Measurements from ENCODE around the gene JAG2. TPM values are rescaled to one million over a fixed set of nuclear protein-coding genes. Genes with fewer than 3 reads are reported as not detected.

The JAG2 gene
- polyA plus RNA-seq, 3 donors: 8.1 to 10.1 (median 8.9) TPM

DNA sequence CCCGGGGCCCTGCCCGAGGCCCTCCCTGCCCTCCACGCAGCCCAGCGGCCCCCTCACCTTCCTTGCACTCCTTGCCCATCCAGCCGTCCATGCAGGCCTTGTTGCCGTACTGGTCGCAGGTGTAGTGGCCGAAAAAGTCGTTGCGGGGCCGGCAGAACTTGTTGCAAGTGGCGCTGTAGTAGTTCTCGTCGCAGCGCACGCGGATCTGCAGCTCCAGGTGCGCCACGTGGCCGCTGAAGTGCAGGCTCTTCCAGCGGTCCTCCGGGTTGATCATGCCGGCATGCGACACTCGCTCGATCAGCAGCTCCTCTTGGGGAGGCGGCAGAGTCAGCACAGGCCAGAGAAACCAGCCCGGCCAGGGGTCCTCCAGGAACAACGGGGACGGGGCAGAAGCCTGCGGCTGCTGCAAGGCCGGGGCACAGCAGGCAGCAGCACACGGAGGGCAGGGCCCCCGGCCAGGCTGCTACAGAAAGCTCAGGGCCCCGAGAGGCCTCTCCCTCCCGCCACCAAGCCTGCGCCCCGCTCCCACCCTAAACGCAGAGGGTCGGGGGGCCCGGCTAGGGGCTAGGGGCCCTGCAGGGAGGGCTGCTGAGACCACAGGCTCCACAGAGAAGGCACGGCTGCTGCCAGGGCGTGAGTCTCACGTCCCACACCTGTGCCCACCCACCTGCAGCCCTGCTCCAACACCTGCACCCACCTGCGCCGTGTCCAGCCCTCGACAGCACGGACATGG, 12.7 kb downstream of the JAG2 start:
- no peak for DNase-seq (ENCODE audit: extremely low read depth in 1 of 11, low read depth in 9 of 11, low spot score in 4 of 11)

DNA sequence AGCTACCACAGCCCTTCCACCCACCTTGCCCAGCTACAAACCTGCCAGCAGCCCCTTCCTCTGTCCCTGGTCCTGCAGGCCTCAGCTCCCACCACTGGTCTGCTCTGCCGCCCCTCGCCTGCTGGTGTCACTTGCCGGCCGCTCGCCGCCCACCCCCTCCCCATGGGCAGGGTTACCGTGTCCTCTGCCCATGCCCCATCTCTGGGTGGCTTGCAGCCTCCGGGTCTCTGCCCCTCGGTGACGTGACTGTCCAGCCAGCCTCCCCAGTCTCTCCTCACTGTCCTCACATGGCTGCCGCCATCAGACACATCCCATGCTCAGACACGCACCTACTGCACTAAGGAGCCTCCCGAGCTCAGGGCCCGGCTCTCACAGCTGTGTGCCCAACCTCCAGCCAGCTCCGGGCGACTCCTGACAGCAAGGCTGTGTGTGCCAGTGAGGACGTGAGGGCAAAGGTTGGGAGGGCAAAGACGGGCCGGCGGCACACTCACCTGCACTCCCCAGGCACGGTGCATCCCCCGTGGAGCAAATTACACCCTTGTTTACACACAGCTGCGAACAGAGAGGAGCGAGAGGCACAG, 13.4 kb downstream of the JAG2 start:
- DNase-seq (ENCODE audit: extremely low read depth in 1 of 11, low read depth in 9 of 11, low spot score in 4 of 11): no peak

DNA sequence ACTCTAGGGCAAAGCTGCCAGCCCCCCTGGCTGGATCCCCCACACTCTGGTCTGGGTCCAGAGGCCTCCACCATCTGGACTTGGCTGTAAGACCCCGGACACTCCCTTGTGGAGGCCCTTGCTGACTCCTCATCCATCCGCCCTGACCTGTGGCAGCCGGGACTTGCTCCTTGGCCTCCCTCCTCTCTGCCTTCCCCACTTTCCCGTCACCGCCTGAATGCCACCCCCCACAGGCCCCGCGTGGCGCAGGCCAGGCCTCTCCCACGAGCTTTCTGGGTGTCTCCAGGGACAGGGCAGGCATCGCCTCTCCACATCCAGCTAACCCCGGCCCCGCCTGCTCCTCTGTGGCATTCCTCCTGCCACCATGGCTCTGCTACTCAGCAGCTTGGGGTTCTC, 14.1 kb downstream of the JAG2 start:
- DNase-seq (ENCODE audit: extremely low read depth in 1 of 11, low read depth in 9 of 11, low spot score in 4 of 11): no peak

DNA sequence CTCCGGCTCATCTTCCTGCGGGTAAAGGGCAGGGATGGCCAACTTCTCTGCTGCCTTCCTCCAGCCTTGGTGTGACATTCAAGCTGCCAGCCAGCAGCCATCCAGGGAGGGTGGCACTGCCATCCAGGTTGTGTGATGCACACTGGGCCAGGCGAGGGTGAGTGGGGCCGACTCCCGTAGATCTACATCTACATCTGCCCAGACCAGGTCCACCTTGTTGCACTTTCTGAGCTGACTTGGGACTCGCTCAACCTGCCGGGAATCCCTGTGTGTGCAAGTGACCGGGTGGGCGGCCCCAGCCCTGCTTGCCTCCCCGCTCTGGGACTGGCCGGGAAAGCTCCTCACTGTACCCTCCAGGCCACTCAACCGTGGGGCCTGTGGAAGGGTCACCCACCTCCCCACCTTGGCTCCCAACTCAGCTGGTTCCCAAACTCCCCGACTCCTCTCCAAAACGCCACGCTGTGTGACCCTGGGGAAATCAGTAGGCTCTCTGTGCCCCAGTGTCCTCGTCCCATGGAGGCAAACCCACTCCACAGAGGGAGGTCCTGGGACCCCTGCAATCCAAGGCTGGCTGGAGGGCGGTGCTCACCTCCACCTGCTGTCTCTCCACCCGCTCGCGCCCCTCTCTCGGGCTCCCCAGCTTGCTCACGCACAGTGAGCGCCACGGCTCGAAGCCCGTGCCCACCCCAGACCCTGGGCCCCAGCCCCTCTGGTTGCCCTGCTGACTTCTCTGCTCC, 14.7 kb downstream of the JAG2 start:
- no peak for DNase-seq (ENCODE audit: extremely low read depth in 1 of 11, low read depth in 9 of 11, low spot score in 4 of 11)

DNA sequence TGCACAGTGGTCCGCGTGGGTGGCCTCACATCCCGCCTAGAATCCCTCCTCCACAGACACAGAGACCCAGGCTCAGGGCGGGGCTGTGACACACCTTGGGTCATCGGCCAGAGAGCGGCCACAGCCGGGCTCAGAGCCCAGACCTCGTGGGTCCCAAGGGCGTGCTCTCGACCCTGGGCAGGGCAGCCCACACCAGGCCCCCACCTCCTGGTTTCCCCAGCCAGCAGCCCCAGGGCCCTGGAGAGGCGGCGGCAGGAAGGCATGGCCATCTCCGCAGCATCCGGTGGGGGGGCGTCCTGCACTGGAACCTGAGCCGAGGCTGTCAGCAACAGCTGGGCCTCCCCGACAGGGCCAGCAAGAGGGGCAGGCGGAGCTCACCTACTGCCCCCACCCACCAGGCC, 15.2 kb downstream of the JAG2 start:
- DNase-seq (ENCODE audit: extremely low read depth in 1 of 11, low read depth in 9 of 11, low spot score in 4 of 11): no peak

DNA sequence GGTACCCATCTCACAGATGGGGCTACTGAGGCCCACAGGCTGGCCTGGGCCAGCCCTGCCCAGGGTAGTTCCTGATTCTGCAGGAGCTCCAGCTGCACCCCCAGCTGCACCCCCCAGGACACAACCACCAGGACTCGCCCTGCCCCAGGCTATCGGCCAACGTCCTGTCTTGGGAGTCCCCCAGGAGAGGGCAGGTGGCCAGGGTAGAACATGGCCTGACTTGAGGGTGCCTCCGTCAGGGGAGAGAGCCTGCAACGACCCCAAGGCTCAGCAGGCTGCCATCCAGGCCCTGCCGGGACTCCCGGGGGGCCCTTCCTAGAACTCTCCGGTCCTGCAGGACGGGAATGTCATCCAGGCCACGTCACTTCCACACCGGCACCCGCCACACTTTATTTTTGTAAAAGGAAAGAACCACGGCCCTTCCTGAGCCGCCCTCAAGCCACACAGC, 15.8 kb downstream of the JAG2 start:
- no peak for DNase-seq (ENCODE audit: extremely low read depth in 1 of 11, low read depth in 9 of 11, low spot score in 4 of 11)

DNA sequence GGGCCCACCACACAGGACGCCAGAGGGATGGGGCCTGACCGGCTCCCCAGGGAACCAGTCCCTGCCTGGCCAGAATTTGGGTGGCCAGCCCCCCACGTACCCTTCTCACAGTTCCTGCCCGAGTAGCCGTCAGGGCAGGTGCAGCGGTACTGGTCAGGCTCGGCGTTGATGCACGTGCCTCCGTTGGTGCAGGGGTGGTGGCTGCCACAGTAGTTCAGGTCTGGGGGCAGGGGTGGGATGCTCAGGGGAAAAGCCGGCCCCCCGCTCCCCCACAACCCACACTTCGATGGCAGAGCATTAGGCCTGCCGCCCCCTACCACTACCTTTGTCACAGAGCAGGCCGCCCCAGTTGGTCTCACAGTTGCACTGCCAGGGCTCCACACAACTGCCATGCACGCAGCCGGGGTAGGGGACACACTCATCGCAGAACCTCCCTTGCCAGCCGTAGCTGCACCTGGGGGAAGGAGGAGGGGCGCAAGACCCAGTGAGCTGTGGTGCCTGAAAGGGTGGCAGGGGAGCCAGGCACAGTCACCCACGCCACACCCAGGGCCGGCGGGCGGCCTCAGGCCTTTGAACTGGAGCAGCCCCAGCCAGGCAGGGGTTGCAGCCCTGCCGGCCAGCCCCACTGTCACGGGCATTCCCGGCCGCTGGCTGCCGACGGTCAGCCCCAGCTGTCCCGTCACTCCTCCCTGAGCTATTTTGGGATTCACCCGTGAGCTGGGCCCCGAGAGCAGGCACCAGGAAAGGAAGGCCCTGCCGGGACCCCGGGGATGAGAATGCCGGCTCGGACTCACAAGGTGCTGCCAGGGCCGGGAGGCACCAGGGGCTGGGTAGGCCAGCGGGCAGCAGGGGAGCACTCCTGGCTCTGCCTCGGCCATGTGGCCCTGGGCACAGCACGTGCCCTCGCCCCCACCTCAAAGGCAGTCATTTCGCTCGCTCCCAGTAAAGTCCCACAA, 16.5 kb downstream of the JAG2 start:
- DNase-seq (ENCODE audit: extremely low read depth in 1 of 11, low read depth in 9 of 11, low spot score in 4 of 11): no peak

DNA sequence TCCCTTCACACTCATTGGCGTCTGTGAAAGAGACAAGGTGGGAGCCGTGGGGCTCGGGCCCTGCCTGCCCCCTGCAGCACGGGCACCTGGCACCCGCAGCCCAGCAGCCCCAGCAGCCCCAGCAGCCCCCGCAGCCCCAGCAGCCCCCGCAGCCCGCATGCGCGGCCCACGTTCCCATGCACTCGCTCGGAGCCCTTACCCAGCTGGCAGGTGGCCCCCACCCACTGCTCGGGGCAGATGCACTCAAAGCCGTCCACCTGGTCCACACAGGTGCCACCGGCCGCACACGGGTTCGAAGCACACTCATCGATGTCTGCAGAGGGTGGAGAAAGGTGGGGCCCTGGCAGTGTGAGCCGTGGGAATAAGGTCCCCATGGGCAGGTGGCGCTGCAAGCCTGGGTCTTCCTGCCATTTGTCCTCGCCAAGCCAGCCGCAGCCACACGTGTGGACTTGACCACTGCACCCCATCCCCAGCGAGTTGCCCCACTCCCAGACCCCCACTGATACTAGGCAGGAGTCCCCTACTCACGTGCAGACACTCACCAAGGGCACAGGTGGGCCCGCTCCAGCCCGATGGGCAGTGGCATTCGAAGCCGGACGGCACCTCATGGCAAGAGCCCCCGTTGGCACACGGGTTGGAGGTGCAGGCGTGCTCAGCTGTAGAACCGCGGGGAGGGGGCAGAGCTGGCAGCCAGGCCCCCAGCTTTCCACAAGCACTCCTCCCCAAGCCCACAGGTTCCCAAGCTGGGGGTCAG, 17.3 kb downstream of the JAG2 start:
- DNase-seq (ENCODE audit: extremely low read depth in 1 of 11, low read depth in 9 of 11, low spot score in 4 of 11): no peak

DNA sequence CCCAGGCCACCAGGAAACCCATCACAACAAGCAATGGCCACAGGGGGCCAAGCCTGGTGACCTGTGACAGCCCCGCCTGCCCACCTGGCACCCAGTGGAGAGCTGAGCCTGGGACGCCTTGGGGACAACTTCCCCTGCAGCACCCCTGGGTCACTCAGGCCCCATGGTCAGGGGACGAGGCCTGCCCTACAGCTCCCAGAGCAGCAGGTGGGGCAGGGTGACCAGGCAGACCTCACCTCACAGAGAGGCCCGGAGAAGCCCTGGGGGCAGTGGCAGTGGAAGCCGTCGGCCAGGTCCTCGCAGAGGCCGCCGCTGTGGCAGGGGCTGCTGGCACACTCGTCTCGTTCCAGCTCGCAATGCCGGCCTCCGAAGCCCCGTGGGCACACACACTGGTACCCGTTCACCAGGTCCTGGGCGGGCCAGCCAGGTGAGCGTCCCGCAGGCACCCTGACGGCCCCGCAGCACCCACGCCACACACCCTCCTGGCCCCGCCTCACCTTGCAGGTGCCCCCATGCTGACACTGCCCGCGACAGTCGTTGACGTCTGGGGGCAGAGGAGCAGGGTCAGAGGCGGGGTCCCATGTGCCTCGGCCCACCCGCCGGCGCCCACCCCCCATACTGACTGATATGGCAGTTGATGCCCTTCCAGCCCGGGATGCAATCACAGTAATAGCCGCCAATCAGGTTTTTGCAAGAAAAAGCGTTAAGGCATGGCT, 18.1 kb downstream of the JAG2 start:
- no peak for DNase-seq (ENCODE audit: extremely low read depth in 1 of 11, low read depth in 9 of 11, low spot score in 4 of 11)

DNA sequence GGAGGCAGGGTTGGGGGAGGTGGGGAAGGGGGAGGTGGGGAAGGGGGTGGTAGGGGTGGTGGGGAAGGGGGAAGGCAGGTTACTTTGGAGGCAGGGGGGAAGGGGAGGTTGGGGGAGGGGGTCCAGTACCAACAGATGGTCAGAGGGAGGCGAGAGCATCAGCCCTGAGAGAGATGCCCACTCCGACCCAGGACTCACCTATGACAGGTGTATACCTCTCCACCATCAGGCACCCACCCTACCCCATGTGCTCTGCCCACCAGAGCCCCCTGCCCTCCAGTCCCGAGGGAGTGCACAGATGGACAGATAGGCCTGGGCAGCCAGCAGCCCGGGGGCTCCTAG, 18.6 kb downstream of the JAG2 start:
- no peak for DNase-seq (ENCODE audit: extremely low read depth in 1 of 11, low read depth in 9 of 11, low spot score in 4 of 11)

DNA sequence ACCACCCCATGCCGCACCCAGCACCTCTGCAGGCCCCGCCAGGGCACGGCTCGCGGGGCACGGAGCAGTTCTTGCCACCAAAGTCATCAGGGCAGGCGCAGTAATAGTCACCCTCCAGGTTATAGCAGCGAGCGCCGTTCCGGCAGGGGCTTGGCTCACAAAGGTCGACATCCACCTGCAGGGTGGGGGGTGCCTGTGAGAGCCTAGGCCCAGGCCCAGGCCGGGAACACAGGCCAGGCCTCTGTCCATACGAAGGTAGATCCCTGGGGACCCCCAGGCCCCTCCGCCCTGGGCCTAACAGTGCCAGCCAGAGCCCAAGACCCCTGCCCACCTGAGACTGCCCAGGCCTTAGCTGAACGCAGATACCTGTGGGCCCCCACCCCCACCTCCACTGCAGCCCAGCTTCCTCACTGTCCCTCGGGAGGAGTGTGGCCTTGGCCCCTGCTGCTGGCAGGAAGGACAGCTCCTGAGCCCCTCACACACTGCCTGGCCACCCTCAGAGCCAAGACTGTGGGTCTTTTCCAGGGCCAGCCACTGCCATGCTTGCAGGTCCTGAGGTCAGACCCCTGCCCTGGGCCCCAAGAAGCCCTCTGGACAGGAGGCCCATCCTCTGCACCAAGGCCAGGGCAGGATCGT, 19.3 kb downstream of the JAG2 start:
- DNase-seq (ENCODE audit: extremely low read depth in 1 of 11, low read depth in 9 of 11, low spot score in 4 of 11): no peak

DNA sequence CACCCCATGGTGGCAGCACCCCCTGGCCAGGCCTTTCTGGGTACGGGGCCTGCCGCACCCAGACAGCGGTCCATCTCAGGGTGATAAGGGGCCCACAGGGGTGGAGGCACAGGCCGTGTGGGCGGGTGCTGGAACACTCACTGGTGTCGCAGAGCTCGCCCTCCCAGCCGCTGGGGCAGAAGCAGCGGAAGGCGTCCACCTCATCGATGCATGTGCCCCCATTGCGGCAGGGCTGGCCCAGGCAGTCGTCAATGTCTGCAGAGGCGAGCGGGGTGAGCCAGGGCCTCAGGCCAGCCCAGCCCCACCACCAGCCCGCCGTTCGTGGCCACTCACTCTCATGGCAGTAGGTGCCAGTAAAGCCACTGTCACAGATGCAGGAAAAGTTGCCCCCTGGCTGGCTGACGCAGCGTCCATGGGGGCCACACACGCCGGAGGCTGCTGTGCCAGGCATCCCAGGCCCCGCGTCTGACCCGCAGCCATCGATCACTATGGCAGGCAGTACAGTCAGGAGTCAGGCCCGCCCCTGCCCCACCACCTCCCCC, 19.9 kb downstream of the JAG2 start:
- DNase-seq (ENCODE audit: extremely low read depth in 1 of 11, low read depth in 9 of 11, low spot score in 4 of 11): no peak

DNA sequence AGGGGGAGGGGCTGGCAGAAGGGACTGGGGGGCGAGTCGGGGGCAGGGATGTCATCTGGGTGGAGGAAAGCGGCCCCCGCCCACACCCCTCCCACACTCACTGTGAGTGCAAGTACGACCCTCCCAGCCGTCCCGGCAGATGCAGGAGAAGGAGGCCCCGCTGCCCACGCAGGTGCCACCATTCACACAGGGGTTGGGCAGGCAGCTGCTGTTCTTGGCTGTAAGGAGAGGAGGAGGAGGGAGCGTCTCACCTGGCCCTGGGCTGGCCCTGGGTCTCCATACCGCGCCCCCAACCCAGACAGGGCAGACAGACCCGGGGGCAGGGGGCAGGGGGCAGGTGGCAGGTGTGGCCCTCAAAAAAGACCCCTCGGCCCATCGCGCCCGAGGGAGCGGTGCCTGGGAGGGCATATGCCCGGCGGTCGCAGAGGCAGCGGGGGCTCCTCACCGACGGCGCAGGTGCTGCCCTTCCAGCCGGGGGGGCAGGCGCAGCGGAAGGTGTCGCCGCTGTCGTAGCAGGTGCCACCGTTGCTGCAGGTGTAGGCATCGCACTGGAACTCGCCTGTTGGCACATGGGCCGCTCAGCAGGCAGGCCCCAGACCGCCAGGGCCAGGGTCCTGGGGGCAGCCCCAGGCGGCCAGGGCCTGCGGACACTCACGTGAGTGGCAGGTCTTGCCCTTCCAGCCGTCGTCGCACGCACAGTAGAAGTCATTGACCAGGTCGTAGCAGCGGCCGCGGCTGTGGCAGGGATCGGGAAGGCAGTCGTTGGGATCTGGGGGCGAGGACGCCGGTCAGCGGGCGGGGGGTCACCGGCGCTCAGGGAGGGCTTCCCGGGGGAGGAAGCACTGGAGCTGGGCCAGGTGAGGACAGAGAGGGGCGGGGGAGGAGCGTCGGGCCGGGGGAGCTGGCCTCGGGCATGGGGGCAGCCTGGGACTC, 20.6 kb downstream of the JAG2 start:
- no peak for DNase-seq (ENCODE audit: extremely low read depth in 1 of 11, low read depth in 9 of 11, low spot score in 4 of 11)

DNA sequence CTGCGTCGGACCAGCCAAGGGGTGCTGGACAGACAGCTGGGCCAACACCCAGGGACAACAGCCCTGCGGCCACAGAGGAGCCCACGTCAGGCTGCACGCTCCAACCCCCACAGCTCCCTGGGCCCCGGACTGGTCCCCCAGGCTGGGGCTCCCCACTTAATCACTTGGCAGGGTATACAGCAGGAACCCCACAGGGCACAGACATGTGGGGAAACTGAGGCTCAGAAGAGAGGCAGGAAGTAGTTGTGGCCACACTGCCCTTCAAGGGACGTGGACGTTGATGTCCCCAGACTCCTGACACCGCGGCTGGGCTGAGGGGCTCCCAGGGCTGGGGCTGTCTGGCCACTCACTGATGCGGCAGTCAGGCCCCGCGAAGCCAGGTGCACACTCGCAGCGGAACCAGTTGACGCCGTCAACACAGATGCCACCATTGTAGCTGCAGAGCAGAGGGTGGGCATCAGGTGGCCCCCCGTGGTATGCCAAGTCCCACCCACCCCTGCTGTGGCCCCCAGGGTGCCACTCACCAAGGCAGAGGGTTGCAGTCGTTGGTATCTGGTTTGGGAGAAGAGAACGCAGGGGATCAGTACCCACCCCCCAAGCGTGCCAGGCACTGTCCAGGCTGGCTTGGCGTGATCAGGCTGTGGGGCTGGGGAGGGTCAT, 21.5 kb downstream of the JAG2 start:
- DNase-seq (ENCODE audit: extremely low read depth in 1 of 11, low read depth in 9 of 11, low spot score in 4 of 11): no peak

DNA sequence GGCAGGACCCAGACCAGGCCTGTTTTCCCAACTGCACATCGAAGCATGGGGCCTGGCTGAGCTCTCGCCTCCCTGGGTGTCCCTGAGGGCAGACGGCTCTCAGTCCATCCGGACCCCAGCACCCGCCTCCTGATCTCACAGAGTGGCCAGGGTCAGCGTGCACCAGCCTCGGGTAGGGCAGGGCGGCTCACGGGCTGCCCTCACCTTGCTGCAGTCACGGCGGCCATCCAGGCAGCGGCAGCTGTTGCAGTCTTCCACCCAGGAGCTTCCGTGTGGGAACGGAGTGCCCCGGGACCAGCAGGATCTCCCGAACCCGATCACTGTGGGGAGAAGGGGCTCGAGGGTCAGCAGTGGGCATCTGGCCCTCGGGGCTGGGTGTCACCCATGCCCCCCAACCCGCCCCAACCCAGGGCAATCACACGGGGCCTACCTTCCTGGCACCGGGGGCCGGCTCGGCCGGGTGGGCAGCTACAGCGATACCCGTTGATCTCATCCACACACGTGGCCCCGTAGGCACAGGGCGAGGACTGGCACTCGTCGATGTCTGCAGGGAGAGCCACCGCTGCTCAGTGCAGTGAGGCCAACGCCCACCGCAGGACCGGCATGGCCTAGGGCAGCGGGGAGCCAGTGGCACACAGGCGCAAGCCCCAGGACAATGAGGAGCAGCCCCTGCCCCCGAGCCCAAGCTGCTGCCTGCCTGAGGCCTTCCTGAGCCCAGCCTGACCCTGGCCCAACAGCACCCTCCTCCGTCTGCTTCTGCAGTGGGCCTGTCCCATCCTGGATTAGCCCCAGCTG, 22.2 kb downstream of the JAG2 start:
- DNase-seq (ENCODE audit: extremely low read depth in 1 of 11, low read depth in 9 of 11, low spot score in 4 of 11): no peak

Measured in renal cortex interstitium (tissue), 11 donors.